HepG2 (cell line): Measurements from ENCODE around the gene CPLANE2. TPM values are rescaled to one million over a fixed set of nuclear protein-coding genes. Genes with fewer than 3 reads are reported as not detected.

Experiments
- ATAC-seq: fragments of 200-7000 bp; cut with Tn5 transposase; 3 replicates; pipeline ENCODE4 v1.9.1; 2020; ENCODE audit warnings: mild to moderate bottlenecking, moderate library complexity
- BruUV-seq: library from RNA; stranded (reverse); fragments of 400-500 nt; replicated peaks from 2 replicates; lab custom pipeline; 2021; lab: Mats Ljungman, UMichigan
- CTCF ChIA-PET: fragments of 300-600 bp; formaldehyde crosslinking; extraction: SDS; loops from one replicate; lab custom pipeline; 2021; ENCODE audit warnings: low total read pairs, inconsistent platforms, low intra/inter-chr PET ratio; lab: Yijun Ruan, JAX
- POLR2A ChIA-PET: fragments of 350-600 bp; sonication (Branson Sonifier 250); formaldehyde crosslinking; loops from one replicate; lab custom pipeline; 2020; ENCODE audit warnings: antibody characterized with exemption, inconsistent platforms; lab: Yijun Ruan, JAX
- DNase-seq: peaks from one replicate; pipeline ENCODE4 v3.0.0-alpha.2; 2015; ENCODE audit warnings: low spot score
- FAIRE-seq: peaks from 3 replicates; lab custom pipeline; 2011; peaks lifted over from hg19 to GRCh38; lab: Jason Lieb, UNC
- H2AFZ ChIP-seq: one replicate; pipeline ENCODE4 v1.6.1; 2011; ENCODE audit warnings: low read length, inconsistent platforms
- H3K27ac ChIP-seq: fragments of 300-600 bp; 3 replicates; pipeline ENCODE4 v1.8.0; 2011; ENCODE audit warnings: mixed run types, mild to moderate bottlenecking, mixed read lengths, low read length, inconsistent platforms; ENCODE audit not compliant: insufficient read depth; ENCODE audit errors: extremely low read length
- H3K27me3 ChIP-seq, 2 experiments: fragments of 200-600 bp in 1 of 2; 2 replicates in 1 of 2; 3 replicates in 1 of 2; pipeline versions ENCODE4 v1.6.0 to v1.8.0; 2011; ENCODE audit warnings: low read length in 2 of 2, mild to moderate bottlenecking in 2 of 2, moderate library complexity in 2 of 2, inconsistent platforms in 1 of 2; ENCODE audit not compliant: insufficient read depth in 2 of 2, control insufficient read depth in 1 of 2
- H3K36me3 ChIP-seq, 2 experiments: fragments of 200-600 bp in 1 of 2; replicated peaks in 1 of 2; 2 replicates in 1 of 2; 3 replicates in 1 of 2; pipeline versions ENCODE4 v1.5.1 to v1.8.0; 2011; ENCODE audit warnings: low read length in 2 of 2, inconsistent platforms in 1 of 2; ENCODE audit not compliant: insufficient read depth in 2 of 2, control insufficient read depth in 1 of 2
- H3K4me1 ChIP-seq: 2 replicates; pipeline ENCODE4 v1.5.1; 2012; ENCODE audit warnings: low read length, inconsistent platforms; ENCODE audit not compliant: insufficient read depth
- H3K4me2 ChIP-seq: 2 replicates; pipeline ENCODE4 v1.6.0; 2011; ENCODE audit warnings: low read depth, low read length, inconsistent platforms
- H3K4me3 ChIP-seq, 3 experiments: fragments of 200-600 bp in 1 of 3; sonication (generic), shearing (Covaris generic) in 1 of 3; replicated peaks in 1 of 3; 2 replicates each; pipeline ENCODE4 v1.5.1; 2011 to 2016; ENCODE audit warnings: low read length in 3 of 3, inconsistent platforms in 2 of 3, low read depth in 2 of 3, mild to moderate bottlenecking in 2 of 3, control low read depth in 1 of 3, mixed read lengths in 1 of 3; ENCODE audit not compliant: insufficient read depth in 1 of 3
- H3K79me2 ChIP-seq: one replicate; pipeline ENCODE4 v1.6.1; 2011; ENCODE audit warnings: low read length, inconsistent platforms; ENCODE audit not compliant: insufficient read depth
- H3K9ac ChIP-seq: 2 replicates; pipeline ENCODE4 v1.6.0; 2011; ENCODE audit warnings: mild to moderate bottlenecking, low read depth, low read length, inconsistent platforms; ENCODE audit not compliant: insufficient read depth
- H3K9me3 ChIP-seq: 2 replicates; pipeline ENCODE4 v1.5.1; 2012; ENCODE audit warnings: mild to moderate bottlenecking, low read length
- H4K20me1 ChIP-seq: 2 replicates; pipeline ENCODE4 v1.6.0; 2011; ENCODE audit warnings: inconsistent platforms, mild to moderate bottlenecking, low read length, moderate library complexity; ENCODE audit not compliant: insufficient read depth
- KAT2B ChIP-seq: fragments of 150-350 bp; IDR thresholded peaks from 2 replicates; pipeline ENCODE4 v1.6.1; 2014; ENCODE audit warnings: low read depth, low read length, borderline replicate concordance
- NFE2 ChIP-seq: sonication (generic); formaldehyde crosslinking; IDR thresholded peaks from 2 replicates; pipeline ENCODE4 v1.4.0; 2020; ENCODE audit warnings: missing genetic modification reagents
- ZFY ChIP-seq: sonication (generic); formaldehyde crosslinking; IDR thresholded peaks from 2 replicates; pipeline ENCODE4 v1.4.0; 2020; ENCODE audit warnings: missing genetic modification reagents
- ZMAT3 ChIP-seq: sonication (generic); formaldehyde crosslinking; conservative IDR thresholded peaks from 2 replicates; pipeline ENCODE4 v1.7.0; 2021; ENCODE audit warnings: missing genetic modification reagents
- ZNF598 ChIP-seq: sonication (generic); formaldehyde crosslinking; IDR thresholded peaks from 2 replicates; pipeline ENCODE4 v1.5.1; 2020; ENCODE audit warnings: mild to moderate bottlenecking, missing genetic modification reagents, borderline replicate concordance
- ZNF605 ChIP-seq: sonication (generic); formaldehyde crosslinking; IDR thresholded peaks from 2 replicates; pipeline ENCODE4 v1.8.0; 2022; ENCODE audit warnings: mild to moderate bottlenecking, missing genetic modification reagents
- ZNF883 ChIP-seq: sonication (generic); formaldehyde crosslinking; IDR thresholded peaks from 2 replicates; pipeline ENCODE4 v1.5.1; 2020; ENCODE audit warnings: mild to moderate bottlenecking, missing genetic modification reagents; ENCODE audit errors: not compliant biosample characterization
- WGBS: methylation state at CpG from one replicate; pipeline ENCODE4 v1.1.6; 2017; ENCODE audit warnings: low lambda C conversion rate; 5-methylcytosine and 5-hydroxymethylcytosine counted together
- in situ Hi-C: cut with HindIII; loops from 2 replicates; pipeline ENCODE4 v1.10.0; 2017; ENCODE audit warnings: low pct_unique_long_range_greater_than_20kb; ENCODE audit not compliant: extremely low pct_ligation_motif_present
- intact Hi-C: fragments of 100-400 bp; cut with micrococcal nuclease; formaldehyde crosslinking; loops from one replicate; pipeline ENCODE4 v1.10.0; 2022; ENCODE audit not compliant: unreplicated experiment
- polyA plus RNA-seq, 8 experiments: library from polyadenylated mRNA; depleted of rRNA in 3 of 8; stranded (reverse) in 7 of 8; unstranded in 1 of 8; fragments of >200 nt; fragmentation: Illumina TruSeq in 4 of 8; extraction: Trizol in 4 of 8; gene quantifications; 2 replicates each; pipeline versions ENCODE4 v1.2.1 to v1.2.3, GENCODE V29; 2011 to 2016; ENCODE audit warnings: low read depth in 4 of 8, missing spikeins in 1 of 8, mixed read lengths in 1 of 8; ENCODE audit not compliant: insufficient read depth in 1 of 8
- total RNA-seq, 5 experiments: library from RNA; depleted of rRNA; stranded (reverse); fragments of >200 nt; fragmentation: Illumina TruSeq; extraction: Trizol; gene quantifications; 2 replicates each; pipeline ENCODE4 v1.2.3, GENCODE V29; 2016; ENCODE audit warnings: low read depth in 1 of 5
- TF ChIP-seq, protein P1 (sequence below): sonication (generic); formaldehyde crosslinking; IDR thresholded peaks from 2 replicates; pipeline ENCODE4 v1.8.1; 2023; ENCODE audit warnings: mild to moderate bottlenecking, inconsistent platforms, moderate library complexity, missing genetic modification reagents, borderline replicate concordance
- TF ChIP-seq, protein P2 (sequence below): sonication (generic); formaldehyde crosslinking; IDR thresholded peaks from 2 replicates; pipeline ENCODE4 v1.4.0; 2020; ENCODE audit warnings: mild to moderate bottlenecking, missing genetic modification reagents

The CPLANE2 gene
- total and polyA plus RNA-seq, 2 of the 13 experiments (the other 11 are each of a cell fraction or from before 2014, with no cell fraction given): 0.29 to 1.6 TPM

DNA sequence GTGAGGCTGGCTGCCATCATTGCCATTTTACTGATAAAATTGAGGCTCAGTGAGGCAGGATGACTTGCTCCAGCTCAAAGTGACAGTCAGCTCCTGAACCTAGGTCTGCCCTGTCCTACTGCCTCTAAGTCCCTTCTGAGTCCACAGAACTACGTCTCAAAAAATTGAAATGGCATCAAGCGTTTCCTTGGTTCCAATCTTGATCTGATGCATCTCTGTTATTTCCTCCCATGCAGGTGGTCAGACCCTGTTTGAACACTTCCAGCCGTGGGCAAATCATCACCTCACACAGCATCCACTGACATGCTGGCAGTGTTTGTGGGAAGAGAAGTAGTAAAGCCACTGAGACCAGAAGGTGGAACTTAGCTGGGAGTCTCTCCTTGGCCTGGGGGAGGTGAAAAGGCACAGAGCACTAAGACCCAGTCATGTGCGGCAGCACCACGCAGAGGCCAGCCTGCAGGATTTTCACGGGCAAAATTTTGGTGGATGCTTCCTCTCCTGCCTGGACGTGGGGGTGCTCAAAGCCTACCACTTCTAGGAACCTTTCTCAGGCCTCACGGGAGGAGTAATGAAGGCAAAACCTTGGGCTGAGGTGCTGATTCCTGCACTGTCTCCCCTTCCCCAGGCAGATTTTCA lies 7.8 kb upstream of the CPLANE2 start:
- Histone ChIP-seq H3K27me3 (no peaks in the 10 kb centered on the region), H3K4me2 (no peak overlapping the region), H3K36me3 (peaks cover 2 to 10% of the 10 kb centered on the region in 2 experiments; a peak in 2 of 5 replicates), H3K4me1 (peaks cover 24% of the 10 kb centered on the region), H4K20me1 (no peaks in the 10 kb centered on the region), H3K4me3 (no peak overlapping the region), H2AFZ (no peak overlapping the region), H3K27ac (no peak overlapping the region), H3K9me3 (no peaks in the 10 kb centered on the region), H3K9ac (no peak overlapping the region), H3K79me2 (no peaks in the 10 kb centered on the region)
- intact Hi-C loops (loop anchor here (1.0 to 2.0 kb wide), 2 partner anchors 39 to 166 kb away; no protein-coding TSS in a partner anchor), in situ Hi-C loops (loop anchor here (5.0 kb wide), 2 partner anchors 37 to 167 kb away; no protein-coding TSS in a partner anchor)
- POLR2A ChIA-PET: interaction anchor here (0.8 to 1.4 kb wide), 2 partner anchors 38 to 166 kb away, joined by 3 read pairs; no protein-coding TSS in a partner anchor
- BruUV-seq: TSS peak; percentile 23
- CTCF ChIA-PET: interaction anchor here (0.8 to 1.6 kb wide), 6 partner anchors 25 to 172 kb away, joined by 3 to 14 read pairs (median 7); partner anchors contain the start of gene FAM131C
- no peak for ATAC-seq
- DNase-seq: no peak
- FAIRE-seq: no peak
- WGBS: 75% methylated on average over 7 of the region's 8 CpGs
- TF ChIP-seq, protein P1, sequence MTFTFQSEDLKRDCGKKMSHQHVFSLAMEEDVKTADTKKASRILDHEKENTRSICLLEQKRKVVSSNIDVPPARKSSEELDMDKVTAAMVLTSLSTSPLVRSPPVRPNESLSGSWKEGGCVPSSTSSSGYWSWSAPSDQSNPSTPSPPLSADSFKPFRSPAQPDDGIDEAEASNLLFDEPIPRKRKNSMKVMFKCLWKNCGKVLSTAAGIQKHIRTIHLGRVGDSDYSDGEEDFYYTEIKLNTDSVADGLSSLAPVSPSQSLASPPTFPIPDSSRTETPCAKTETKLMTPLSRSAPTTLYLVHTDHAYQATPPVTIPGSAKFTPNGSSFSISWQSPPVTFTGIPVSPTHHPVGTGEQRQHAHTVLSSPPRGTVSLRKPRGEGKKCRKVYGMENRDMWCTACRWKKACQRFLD: 0 out of 2 replicates have a peak, but pooled peaks have one; percentile 15
- TF ChIP-seq ZNF883 (CRISPR knock-in tag): peak; percentile 38
- TF ChIP-seq, protein P2, sequence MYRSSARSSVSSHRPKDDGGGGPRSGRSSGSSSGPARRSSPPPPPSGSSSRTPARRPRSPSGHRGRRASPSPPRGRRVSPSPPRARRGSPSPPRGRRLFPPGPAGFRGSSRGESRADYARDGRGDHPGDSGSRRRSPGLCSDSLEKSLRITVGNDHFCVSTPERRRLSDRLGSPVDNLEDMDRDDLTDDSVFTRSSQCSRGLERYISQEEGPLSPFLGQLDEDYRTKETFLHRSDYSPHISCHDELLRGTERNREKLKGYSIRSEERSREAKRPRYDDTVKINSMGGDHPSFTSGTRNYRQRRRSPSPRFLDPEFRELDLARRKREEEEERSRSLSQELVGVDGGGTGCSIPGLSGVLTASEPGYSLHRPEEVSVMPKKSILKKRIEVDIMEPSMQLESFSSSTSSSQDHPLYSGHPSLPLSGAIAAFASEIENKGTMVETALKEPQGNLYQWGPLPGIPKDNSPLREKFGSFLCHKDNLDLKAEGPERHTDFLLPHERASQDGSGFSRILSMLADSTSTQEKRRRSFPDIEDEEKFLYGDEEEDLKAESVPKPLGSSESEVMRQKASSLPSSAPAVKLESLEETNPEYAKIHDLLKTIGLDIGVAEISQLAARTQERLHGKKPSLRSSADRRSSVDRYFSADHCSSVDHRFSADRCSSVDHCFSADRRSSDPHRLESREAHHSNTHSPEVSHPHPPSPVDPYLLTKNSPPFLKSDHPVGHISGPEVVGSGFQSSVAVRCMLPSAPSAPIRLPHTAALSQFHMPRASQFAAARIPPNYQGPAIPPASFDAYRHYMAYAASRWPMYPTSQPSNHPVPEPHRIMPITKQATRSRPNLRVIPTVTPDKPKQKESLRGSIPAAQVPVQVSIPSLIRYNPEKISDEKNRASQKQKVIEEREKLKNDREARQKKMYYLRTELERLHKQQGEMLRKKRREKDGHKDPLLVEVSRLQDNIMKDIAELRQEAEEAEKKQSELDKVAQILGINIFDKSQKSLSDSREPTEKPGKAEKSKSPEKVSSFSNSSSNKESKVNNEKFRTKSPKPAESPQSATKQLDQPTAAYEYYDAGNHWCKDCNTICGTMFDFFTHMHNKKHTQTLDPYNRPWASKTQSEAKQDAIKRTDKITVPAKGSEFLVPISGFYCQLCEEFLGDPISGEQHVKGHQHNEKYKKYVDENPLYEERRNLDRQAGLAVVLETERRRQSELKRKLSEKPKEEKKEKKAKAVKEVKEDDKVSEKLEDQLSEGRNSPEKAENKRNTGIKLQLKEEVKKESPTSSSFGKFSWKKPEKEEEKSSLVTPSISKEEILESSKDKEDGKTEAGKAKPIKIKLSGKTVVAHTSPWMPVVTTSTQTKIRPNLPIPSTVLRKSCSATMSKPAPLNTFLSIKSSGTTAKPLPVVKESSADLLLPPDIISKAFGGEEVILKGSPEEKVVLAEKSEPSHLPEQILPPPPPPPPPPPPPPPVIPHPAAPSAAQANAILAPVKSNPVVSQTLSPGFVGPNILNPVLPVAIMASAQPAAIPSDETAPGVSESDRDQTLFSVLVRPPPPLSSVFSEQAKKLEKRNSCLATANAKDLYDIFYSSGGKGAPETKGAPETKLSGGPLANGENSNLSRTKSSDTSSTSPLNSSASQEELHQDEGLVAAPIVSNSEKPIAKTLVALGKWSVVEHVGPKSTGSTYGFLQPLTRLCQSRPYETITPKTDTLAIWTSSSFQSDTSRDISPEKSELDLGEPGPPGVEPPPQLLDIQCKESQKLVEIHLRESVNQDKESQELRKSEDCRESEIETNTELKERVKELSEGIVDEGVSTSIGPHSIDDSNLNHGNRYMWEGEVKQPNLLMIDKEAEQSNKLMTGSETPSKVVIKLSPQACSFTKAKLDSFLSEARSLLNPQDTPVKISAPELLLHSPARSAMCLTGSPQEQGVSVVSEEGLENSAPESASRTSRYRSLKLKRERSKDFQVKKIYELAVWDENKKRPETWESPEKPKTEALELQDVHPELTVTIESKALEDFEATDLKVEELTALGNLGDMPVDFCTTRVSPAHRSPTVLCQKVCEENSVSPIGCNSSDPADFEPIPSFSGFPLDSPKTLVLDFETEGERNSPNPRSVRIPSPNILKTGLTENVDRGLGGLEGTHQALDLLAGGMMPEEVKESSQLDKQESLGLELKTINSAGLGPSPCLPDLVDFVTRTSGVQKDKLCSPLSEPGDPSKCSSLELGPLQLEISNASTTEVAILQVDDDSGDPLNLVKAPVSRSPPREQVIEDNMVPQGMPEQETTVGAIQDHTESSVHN (CRISPR knock-in tag): peak; percentile 53; the same call in 1 of the 2 replicates
- no peak for TF ChIP-seq ZFY
- TF ChIP-seq ZNF605: peak; percentile 43; the same call in 1 of the 2 replicates
- 0 out of 2 replicates have a peak, but pooled peaks have one; percentile 5 for TF ChIP-seq ZNF598 (CRISPR knock-in tag)
- no peak for TF ChIP-seq KAT2B
- TF ChIP-seq NFE2 (CRISPR knock-in tag): no peak
- TF ChIP-seq ZMAT3 (CRISPR knock-in tag): 0 out of 2 replicates have a peak, but pooled peaks have one; percentile 5
